ENCODE results near the gene PCDH9.

DNA sequence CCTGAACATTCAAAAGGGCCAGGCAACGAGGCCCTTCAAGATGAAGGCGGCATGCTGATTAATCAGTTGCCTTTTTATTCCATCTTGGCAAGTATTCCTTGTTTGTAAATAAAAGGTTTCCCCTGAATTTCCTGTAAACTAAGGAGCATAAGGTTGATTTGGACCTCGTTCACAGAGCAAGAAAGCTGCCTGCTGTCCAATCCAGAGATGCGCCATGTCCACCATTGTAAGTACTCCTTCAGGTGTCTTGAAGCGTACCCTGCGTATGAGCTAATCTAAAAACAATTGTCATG, 884.7 kb downstream of the PCDH9 start:
- TF ChIP-seq EP300 (IDR thresholded peaks at IDR 0.05) (no peak), POLR2A (IDR thresholded peaks at IDR 0.05) (no peak)
- TF ChIP-seq, protein P1, sequence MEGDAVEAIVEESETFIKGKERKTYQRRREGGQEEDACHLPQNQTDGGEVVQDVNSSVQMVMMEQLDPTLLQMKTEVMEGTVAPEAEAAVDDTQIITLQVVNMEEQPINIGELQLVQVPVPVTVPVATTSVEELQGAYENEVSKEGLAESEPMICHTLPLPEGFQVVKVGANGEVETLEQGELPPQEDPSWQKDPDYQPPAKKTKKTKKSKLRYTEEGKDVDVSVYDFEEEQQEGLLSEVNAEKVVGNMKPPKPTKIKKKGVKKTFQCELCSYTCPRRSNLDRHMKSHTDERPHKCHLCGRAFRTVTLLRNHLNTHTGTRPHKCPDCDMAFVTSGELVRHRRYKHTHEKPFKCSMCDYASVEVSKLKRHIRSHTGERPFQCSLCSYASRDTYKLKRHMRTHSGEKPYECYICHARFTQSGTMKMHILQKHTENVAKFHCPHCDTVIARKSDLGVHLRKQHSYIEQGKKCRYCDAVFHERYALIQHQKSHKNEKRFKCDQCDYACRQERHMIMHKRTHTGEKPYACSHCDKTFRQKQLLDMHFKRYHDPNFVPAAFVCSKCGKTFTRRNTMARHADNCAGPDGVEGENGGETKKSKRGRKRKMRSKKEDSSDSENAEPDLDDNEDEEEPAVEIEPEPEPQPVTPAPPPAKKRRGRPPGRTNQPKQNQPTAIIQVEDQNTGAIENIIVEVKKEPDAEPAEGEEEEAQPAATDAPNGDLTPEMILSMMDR (IDR thresholded peaks at IDR 0.05) = no peak

Data from suprapubic skin (tissue), 3 donors.